HepG2 (cell line): ENCODE data around the gene ZFYVE21. TPM values are rescaled to one million over a fixed set of nuclear protein-coding genes. Genes with fewer than 3 reads are reported as not detected.
A peak's percentile ranks its signal among the peaks of the same experiment; 100 is the strongest.

Experiments used
- CHD4 ChIP-seq: fragments of 200-600 bp; sonication (generic); IDR thresholded peaks from 2 replicates; pipeline ENCODE4 v1.7.0; 2017; ENCODE audit warnings: mild to moderate bottlenecking, low read length, borderline replicate concordance
- POLR2AphosphoS5 ChIP-seq: IDR thresholded peaks from 2 replicates; pipeline ENCODE4 v1.6.1; 2012; ENCODE audit warnings: low read depth, low read length
- YEATS2 ChIP-seq: sonication (generic); formaldehyde crosslinking; IDR thresholded peaks from 2 replicates; pipeline ENCODE4 v1.4.0; 2020; ENCODE audit warnings: missing genetic modification reagents, borderline replicate concordance
- ZFP82 ChIP-seq: sonication (generic); formaldehyde crosslinking; IDR thresholded peaks from 2 replicates; pipeline ENCODE4 v1.5.1; 2020; ENCODE audit warnings: mild to moderate bottlenecking, missing genetic modification reagents, borderline replicate concordance
- ZKSCAN8 ChIP-seq: IDR thresholded peaks from 2 replicates; pipeline ENCODE4 v1.6.1; 2016; ENCODE audit warnings: borderline replicate concordance, missing genetic modification reagents, missing compliant biosample characterization
- ZNF142 ChIP-seq: sonication (generic); formaldehyde crosslinking; IDR thresholded peaks from 2 replicates; pipeline ENCODE4 v1.4.0; 2020; ENCODE audit warnings: missing genetic modification reagents
- ZNF646 ChIP-seq: sonication (generic); formaldehyde crosslinking; IDR thresholded peaks from 2 replicates; pipeline ENCODE4 v1.9.0; 2021; ENCODE audit warnings: mild to moderate bottlenecking, missing genetic modification reagents
- ZNF7 ChIP-seq: IDR thresholded peaks from 2 replicates; pipeline ENCODE4 v1.6.1; 2016; ENCODE audit warnings: missing biosample characterization, missing genetic modification reagents
- ZNF709 ChIP-seq: sonication (generic); formaldehyde crosslinking; IDR thresholded peaks from 2 replicates; pipeline ENCODE4 v1.5.0; 2020; ENCODE audit warnings: mild to moderate bottlenecking, missing genetic modification reagents
- ZNF841 ChIP-seq: sonication (generic); formaldehyde crosslinking; IDR thresholded peaks from 2 replicates; pipeline ENCODE4 v1.8.1; 2023; ENCODE audit warnings: missing genetic modification reagents, borderline replicate concordance
- polyA plus RNA-seq, 8 experiments: library from polyadenylated mRNA; depleted of rRNA in 3 of 8; stranded (reverse) in 7 of 8; unstranded in 1 of 8; fragments of >200 nt; fragmentation: Illumina TruSeq in 4 of 8; extraction: Trizol in 4 of 8; gene quantifications; 2 replicates each; pipeline versions ENCODE4 v1.2.1 to v1.2.3, GENCODE V29; 2011 to 2016; ENCODE audit warnings: low read depth in 4 of 8, missing spikeins in 1 of 8, mixed read lengths in 1 of 8; ENCODE audit not compliant: insufficient read depth in 1 of 8
- total RNA-seq, 5 experiments: library from RNA; depleted of rRNA; stranded (reverse); fragments of >200 nt; fragmentation: Illumina TruSeq; extraction: Trizol; gene quantifications; 2 replicates each; pipeline ENCODE4 v1.2.3, GENCODE V29; 2016; ENCODE audit warnings: low read depth in 1 of 5
- TF ChIP-seq, protein P1 (sequence below): sonication (generic); formaldehyde crosslinking; IDR thresholded peaks from 2 replicates; pipeline ENCODE4 v1.8.0; 2022; ENCODE audit warnings: mild to moderate bottlenecking, missing genetic modification reagents, moderate library complexity
- TF ChIP-seq, protein P2 (sequence below): IDR thresholded peaks from 2 replicates; pipeline ENCODE4 v1.6.1; 2016; ENCODE audit warnings: missing genetic modification reagents, missing compliant biosample characterization
- TF ChIP-seq, protein P3 (sequence below): sonication (generic); formaldehyde crosslinking; IDR thresholded peaks from 2 replicates; pipeline ENCODE4 v1.5.1; 2020; ENCODE audit warnings: missing genetic modification reagents, mild to moderate bottlenecking, borderline replicate concordance

ZFYVE21 gene
- total and polyA plus RNA-seq, 2 of the 13 experiments (the other 11 are each of a cell fraction or from before 2014, with no cell fraction given) = 34.3 to 34.4 TPM

DNA sequence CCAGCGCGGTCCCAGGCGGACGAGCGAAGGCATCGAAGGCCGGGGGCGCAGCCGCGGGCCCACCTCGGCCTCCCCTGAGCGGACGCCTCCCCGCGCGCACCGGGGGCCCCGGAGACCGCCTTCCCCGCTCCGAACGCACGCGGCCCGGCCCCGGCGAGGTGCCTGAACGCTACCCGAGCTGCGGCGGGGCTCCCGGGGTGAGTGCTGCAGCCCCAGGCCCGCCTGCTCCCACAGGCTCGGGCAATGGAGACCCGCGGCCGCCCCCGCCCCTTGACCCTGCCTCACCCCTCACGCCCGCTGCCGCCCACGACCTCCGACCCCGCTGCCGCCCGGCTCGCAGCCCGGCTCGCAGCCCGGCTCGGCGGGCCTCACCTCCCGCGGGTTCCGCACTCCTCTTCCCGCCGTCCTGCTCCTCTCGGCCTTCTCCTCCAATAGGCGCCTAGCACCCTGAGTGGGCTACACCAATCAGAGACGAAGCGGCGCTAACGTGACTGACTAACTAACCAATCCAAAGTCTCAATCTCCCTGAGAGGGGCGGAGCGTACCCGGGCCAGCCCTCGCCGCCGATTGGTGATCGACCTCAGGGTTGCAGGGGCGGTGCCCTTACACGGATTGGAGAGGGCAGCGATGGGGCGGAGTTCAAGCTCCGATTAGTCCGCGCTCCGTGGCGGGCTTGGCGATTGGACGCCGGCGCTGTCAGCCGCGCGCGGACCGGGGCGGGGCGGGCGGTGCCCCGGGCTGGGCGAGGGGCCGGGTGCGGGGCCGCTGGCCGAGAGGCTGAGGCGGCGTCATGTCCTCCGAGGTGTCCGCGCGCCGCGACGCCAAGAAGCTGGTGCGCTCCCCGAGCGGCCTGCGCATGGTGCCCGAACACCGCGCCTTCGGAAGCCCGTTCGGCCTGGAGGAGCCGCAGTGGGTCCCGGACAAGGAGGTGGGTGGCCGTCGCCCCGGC is at the start of gene ZFYVE21, which contains the start of gene XRCC3 (continued):
- TF ChIP-seq, protein P1, sequence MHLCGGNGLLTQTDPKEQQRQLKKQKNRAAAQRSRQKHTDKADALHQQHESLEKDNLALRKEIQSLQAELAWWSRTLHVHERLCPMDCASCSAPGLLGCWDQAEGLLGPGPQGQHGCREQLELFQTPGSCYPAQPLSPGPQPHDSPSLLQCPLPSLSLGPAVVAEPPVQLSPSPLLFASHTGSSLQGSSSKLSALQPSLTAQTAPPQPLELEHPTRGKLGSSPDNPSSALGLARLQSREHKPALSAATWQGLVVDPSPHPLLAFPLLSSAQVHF (CRISPR knock-in tag) = 0 out of 2 replicates have a peak, but pooled peaks have one; percentile 9
- no peak for TF ChIP-seq ZNF7 (CRISPR knock-in tag)
- no peak; the same call in 1 of the 2 replicates for TF ChIP-seq ZNF709
- TF ChIP-seq, protein P2, sequence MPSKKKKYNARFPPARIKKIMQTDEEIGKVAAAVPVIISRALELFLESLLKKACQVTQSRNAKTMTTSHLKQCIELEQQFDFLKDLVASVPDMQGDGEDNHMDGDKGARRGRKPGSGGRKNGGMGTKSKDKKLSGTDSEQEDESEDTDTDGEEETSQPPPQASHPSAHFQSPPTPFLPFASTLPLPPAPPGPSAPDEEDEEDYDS (CRISPR knock-in tag) = peak; percentile 82
- TF ChIP-seq YEATS2 = peak; percentile 80
- TF ChIP-seq, protein P3, sequence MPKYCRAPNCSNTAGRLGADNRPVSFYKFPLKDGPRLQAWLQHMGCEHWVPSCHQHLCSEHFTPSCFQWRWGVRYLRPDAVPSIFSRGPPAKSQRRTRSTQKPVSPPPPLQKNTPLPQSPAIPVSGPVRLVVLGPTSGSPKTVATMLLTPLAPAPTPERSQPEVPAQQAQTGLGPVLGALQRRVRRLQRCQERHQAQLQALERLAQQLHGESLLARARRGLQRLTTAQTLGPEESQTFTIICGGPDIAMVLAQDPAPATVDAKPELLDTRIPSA (CRISPR knock-in tag) = no peak
- TF ChIP-seq ZKSCAN8 (CRISPR knock-in tag) = no peak
- no peak for TF ChIP-seq ZNF841 (CRISPR knock-in tag)
- no peak for TF ChIP-seq ZFP82 (CRISPR knock-in tag)
- no peak for TF ChIP-seq ZNF646
- peak; percentile 42 for TF ChIP-seq POLR2AphosphoS5
- TF ChIP-seq CHD4 = no peak
- no peak for TF ChIP-seq ZNF142 (CRISPR knock-in tag)
